ENCODE measurements around the gene GRID1. TPM values are rescaled to one million over a fixed set of nuclear protein-coding genes. Genes with fewer than 3 reads are reported as not detected.

GRID1 gene
- total and polyA plus RNA-seq, 8 donors, result 0.31 to 8.5 (median 1.0) TPM; not detected in 1

- Histone ChIP-seq H3K4me1 (no peaks in the 10 kb centered on the region), H3K9me3 (no peaks in the 10 kb centered on the region), H3K27me3 (no peaks in the 10 kb centered on the region), H3K27ac (no peak overlapping the region), H3K4me3 (no peak overlapping the region), H3K36me3 (no peaks in the 10 kb centered on the region)
- intact Hi-C loops (cut with DNase I; ENCODE audit: low total_unique reads), result no loop called here
- WGBS, 5 donors, result 77 to 90% (median 84%) methylated on average over 5 to 6 of the region's 6 CpGs
- TF ChIP-seq POLR2A (IDR thresholded peaks at IDR 0.05) (no peak), POLR2AphosphoS5 (IDR thresholded peaks at IDR 0.05) (no peak), CTCF (IDR thresholded peaks at IDR 0.05) (no peak), EP300 (IDR thresholded peaks at IDR 0.05) (no peak)
- no peak for DNase-seq
Measured at GRCh38 chr10:85977642-85978041, 389.0 kb downstream of the GRID1 start.

- no peaks in the 10 kb centered on the region for H3K27me3 ChIP-seq
- WGBS, 5 donors, result 66 to 80% (median 72%) methylated on average over 4 to 6 of the region's 6 CpGs
- H3K4me1 ChIP-seq, result no peaks in the 10 kb centered on the region
- peaks cover 0 to 8% (median 2%) of the 10 kb centered on the region in 4 donors for H3K9me3 ChIP-seq
- TF ChIP-seq EP300 (IDR thresholded peaks at IDR 0.05), result no peak
- no peak for TF ChIP-seq CTCF (IDR thresholded peaks at IDR 0.05)
- TF ChIP-seq POLR2A (IDR thresholded peaks at IDR 0.05), result no peak
- no peak for TF ChIP-seq POLR2AphosphoS5 (IDR thresholded peaks at IDR 0.05)
- DNase-seq, result no peak
- intact Hi-C loops (cut with DNase I; ENCODE audit: low total_unique reads), result no loop called here
- H3K4me3 ChIP-seq, result no peak overlapping the region
- no peak overlapping the region for H3K27ac ChIP-seq
- no peaks in the 10 kb centered on the region for H3K36me3 ChIP-seq
Measured at GRCh38 chr10:85976267-85976793, 390.3 kb downstream of the GRID1 start.

- Histone ChIP-seq H3K4me1 (no peaks in the 10 kb centered on the region), H3K27ac (no peak overlapping the region), H3K9me3 (peaks cover 0 to 9% (median 2%) of the 10 kb centered on the region in 4 donors), H3K36me3 (no peaks in the 10 kb centered on the region), H3K27me3 (no peaks in the 10 kb centered on the region), H3K4me3 (no peak overlapping the region)
- no peak for DNase-seq
- intact Hi-C loops (cut with DNase I; ENCODE audit: low total_unique reads), result no loop called here
- TF ChIP-seq POLR2AphosphoS5 (IDR thresholded peaks at IDR 0.05), result no peak
- no peak for TF ChIP-seq POLR2A (IDR thresholded peaks at IDR 0.05)
- no peak for TF ChIP-seq CTCF (IDR thresholded peaks at IDR 0.05)
- TF ChIP-seq EP300 (IDR thresholded peaks at IDR 0.05), result no peak
Measured at GRCh38 chr10:85971494-85971893, 395.1 kb downstream of the GRID1 start.

- TF ChIP-seq POLR2A (IDR thresholded peaks at IDR 0.05), result no peak
- no peak for TF ChIP-seq CTCF (IDR thresholded peaks at IDR 0.05)
- TF ChIP-seq EP300 (IDR thresholded peaks at IDR 0.05), result no peak
- TF ChIP-seq POLR2AphosphoS5 (IDR thresholded peaks at IDR 0.05), result no peak
- H3K27me3 ChIP-seq, result no peaks in the 10 kb centered on the region
- no peak overlapping the region for H3K4me3 ChIP-seq
- DNase-seq, result no peak
- 73 to 89% (median 83%) methylated on average over 1 of the region's 1 CpG for WGBS, 5 donors
- no peaks in the 10 kb centered on the region for H3K36me3 ChIP-seq
- no peaks in the 10 kb centered on the region for H3K4me1 ChIP-seq
- intact Hi-C loops (cut with DNase I; ENCODE audit: low total_unique reads), result no loop called here
- no peak overlapping the region for H3K27ac ChIP-seq
- peaks cover 5 to 29% (median 19%) of the 10 kb centered on the region in 4 donors for H3K9me3 ChIP-seq
Measured at GRCh38 chr10:85967594-85967993, 399.0 kb downstream of the GRID1 start.
